Neural cell (in vitro differentiated cells): Measurements from ENCODE around the gene SYT5.
A peak's percentile ranks its signal among the peaks of the same experiment; 100 is the strongest.

Experiments
- EZH2 ChIP-seq: fragments of 200-600, 300-800 bp; shearing (Covaris generic), sonication (generic); IDR thresholded peaks from 2 replicates; pipeline ENCODE4 v1.6.1; 2014; ENCODE audit warnings: antibody characterized with exemption, low read length, borderline replicate concordance, mild to moderate bottlenecking; ENCODE audit not compliant: insufficient read depth, poor library complexity, severe bottlenecking
- MXI1 ChIP-seq: fragments of 450-650 bp; conservative IDR thresholded peaks from 2 replicates; pipeline ENCODE4 v1.6.1; 2014; ENCODE audit warnings: antibody characterized with exemption, mild to moderate bottlenecking; ENCODE audit not compliant: poor library complexity, severe bottlenecking
- POLR2AphosphoS5 ChIP-seq: IDR thresholded peaks from 2 replicates; pipeline ENCODE4 v1.6.1; 2012
- SMC3 ChIP-seq: fragments of 450-650 bp; conservative IDR thresholded peaks from 2 replicates; pipeline ENCODE4 v1.6.1; 2014; ENCODE audit warnings: antibody characterized with exemption, mild to moderate bottlenecking, moderate library complexity; ENCODE audit not compliant: poor library complexity
- TF ChIP-seq, protein P1 (sequence below): IDR thresholded peaks from 2 replicates; pipeline ENCODE4 v1.6.1; 2012; ENCODE audit warnings: borderline replicate concordance
- TF ChIP-seq, protein P2 (sequence below): fragments of 450-650 bp; IDR thresholded peaks from 2 replicates; pipeline ENCODE4 v1.5.1; 2014; ENCODE audit warnings: antibody characterized with exemption, mild to moderate bottlenecking, moderate library complexity; ENCODE audit not compliant: poor library complexity, severe bottlenecking

DNA sequence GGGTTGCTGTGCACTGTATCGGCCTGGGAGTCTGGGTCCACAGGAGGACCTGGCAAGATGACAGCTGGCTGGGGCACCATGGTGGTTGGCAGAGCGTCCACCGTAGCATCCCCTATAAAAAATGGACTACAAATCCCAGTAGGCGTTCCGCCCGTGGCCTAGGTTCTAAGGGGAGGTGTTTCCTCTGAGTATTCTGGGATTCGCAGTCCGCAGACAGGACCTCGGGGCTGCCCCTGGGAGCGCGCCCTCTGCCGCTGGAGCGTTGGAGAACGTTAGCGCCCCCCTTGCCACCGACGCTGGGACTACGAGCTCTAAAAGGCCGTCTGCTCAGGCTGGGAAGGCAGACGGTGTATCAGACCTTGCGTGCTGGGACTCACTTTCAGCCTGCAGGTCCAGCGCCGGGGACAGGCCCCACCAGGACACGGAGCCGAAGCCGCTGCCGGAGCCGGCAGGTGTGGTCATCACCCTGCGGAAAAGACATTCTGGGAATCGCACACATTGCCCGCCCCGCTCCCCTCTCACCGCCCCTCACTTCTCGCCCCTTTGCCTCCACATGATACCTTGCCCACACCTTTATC, 14.0 kb downstream of the SYT5 start:
- TF ChIP-seq, protein P1, sequence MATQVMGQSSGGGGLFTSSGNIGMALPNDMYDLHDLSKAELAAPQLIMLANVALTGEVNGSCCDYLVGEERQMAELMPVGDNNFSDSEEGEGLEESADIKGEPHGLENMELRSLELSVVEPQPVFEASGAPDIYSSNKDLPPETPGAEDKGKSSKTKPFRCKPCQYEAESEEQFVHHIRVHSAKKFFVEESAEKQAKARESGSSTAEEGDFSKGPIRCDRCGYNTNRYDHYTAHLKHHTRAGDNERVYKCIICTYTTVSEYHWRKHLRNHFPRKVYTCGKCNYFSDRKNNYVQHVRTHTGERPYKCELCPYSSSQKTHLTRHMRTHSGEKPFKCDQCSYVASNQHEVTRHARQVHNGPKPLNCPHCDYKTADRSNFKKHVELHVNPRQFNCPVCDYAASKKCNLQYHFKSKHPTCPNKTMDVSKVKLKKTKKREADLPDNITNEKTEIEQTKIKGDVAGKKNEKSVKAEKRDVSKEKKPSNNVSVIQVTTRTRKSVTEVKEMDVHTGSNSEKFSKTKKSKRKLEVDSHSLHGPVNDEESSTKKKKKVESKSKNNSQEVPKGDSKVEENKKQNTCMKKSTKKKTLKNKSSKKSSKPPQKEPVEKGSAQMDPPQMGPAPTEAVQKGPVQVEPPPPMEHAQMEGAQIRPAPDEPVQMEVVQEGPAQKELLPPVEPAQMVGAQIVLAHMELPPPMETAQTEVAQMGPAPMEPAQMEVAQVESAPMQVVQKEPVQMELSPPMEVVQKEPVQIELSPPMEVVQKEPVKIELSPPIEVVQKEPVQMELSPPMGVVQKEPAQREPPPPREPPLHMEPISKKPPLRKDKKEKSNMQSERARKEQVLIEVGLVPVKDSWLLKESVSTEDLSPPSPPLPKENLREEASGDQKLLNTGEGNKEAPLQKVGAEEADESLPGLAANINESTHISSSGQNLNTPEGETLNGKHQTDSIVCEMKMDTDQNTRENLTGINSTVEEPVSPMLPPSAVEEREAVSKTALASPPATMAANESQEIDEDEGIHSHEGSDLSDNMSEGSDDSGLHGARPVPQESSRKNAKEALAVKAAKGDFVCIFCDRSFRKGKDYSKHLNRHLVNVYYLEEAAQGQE = no peak
- TF ChIP-seq, protein P2, sequence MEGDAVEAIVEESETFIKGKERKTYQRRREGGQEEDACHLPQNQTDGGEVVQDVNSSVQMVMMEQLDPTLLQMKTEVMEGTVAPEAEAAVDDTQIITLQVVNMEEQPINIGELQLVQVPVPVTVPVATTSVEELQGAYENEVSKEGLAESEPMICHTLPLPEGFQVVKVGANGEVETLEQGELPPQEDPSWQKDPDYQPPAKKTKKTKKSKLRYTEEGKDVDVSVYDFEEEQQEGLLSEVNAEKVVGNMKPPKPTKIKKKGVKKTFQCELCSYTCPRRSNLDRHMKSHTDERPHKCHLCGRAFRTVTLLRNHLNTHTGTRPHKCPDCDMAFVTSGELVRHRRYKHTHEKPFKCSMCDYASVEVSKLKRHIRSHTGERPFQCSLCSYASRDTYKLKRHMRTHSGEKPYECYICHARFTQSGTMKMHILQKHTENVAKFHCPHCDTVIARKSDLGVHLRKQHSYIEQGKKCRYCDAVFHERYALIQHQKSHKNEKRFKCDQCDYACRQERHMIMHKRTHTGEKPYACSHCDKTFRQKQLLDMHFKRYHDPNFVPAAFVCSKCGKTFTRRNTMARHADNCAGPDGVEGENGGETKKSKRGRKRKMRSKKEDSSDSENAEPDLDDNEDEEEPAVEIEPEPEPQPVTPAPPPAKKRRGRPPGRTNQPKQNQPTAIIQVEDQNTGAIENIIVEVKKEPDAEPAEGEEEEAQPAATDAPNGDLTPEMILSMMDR = peak; percentile 66
- TF ChIP-seq MXI1 = no peak
- TF ChIP-seq EZH2 = no peak
- TF ChIP-seq SMC3 = no peak
- TF ChIP-seq POLR2AphosphoS5 = no peak
